RWPE1 (cell line): Measurements from ENCODE around the gene MSRB3.
A peak's percentile ranks its signal among the peaks of the same experiment; 100 is the strongest.

Experiments used
- CTCF ChIA-PET: fragments of 350-600 bp; sonication (Branson Sonifier 250); formaldehyde crosslinking; extraction: SDS; loops from one replicate; lab custom pipeline; 2021; lab: Yijun Ruan, JAX
- POLR2A ChIA-PET: fragments of 400-600 bp; formaldehyde crosslinking; extraction: SDS; loops from one replicate; lab custom pipeline; 2020; ENCODE audit warnings: antibody characterized with exemption; ENCODE audit not compliant: low non-redundant PET; lab: Yijun Ruan, JAX
- DNase-seq: peaks from one replicate; pipeline ENCODE4 v3.0.0; 2012; ENCODE audit warnings: low spot score
- H3K27ac ChIP-seq: fragments of 450-650 bp; 2 replicates; pipeline ENCODE4 v1.5.1; 2017
- TF ChIP-seq, protein P1 (sequence below): fragments of 450-650 bp; conservative IDR thresholded peaks from 2 replicates; pipeline ENCODE4 v1.5.1; 2017; ENCODE audit warnings: low read depth, mild to moderate bottlenecking

MSRB3 gene

DNA sequence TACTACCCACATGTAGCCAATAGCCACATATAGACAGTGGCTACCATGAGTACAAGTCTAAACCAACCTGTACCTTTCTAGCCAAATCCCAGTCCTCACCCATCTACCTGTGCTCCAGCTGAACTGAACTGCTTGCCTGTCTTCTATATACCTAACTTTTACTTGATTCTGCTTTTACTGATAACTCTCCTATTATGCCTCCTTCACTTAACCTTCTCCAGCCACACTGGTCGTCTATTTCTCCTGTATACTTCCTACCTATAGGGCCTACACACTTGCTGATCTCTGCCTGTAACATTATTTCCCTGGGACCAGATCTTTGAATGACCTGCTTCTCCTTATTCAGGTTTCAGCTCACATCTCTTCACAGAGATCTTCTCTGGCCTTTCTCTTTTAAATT is 26.0 kb upstream of the MSRB3 start:
- ChIA-PET POLR2A (no interaction called here), CTCF (no interaction called here)
- DNase-seq: no peak
- TF ChIP-seq, protein P1, sequence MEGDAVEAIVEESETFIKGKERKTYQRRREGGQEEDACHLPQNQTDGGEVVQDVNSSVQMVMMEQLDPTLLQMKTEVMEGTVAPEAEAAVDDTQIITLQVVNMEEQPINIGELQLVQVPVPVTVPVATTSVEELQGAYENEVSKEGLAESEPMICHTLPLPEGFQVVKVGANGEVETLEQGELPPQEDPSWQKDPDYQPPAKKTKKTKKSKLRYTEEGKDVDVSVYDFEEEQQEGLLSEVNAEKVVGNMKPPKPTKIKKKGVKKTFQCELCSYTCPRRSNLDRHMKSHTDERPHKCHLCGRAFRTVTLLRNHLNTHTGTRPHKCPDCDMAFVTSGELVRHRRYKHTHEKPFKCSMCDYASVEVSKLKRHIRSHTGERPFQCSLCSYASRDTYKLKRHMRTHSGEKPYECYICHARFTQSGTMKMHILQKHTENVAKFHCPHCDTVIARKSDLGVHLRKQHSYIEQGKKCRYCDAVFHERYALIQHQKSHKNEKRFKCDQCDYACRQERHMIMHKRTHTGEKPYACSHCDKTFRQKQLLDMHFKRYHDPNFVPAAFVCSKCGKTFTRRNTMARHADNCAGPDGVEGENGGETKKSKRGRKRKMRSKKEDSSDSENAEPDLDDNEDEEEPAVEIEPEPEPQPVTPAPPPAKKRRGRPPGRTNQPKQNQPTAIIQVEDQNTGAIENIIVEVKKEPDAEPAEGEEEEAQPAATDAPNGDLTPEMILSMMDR: no peak
- H3K27ac ChIP-seq: no peak overlapping the region

DNA sequence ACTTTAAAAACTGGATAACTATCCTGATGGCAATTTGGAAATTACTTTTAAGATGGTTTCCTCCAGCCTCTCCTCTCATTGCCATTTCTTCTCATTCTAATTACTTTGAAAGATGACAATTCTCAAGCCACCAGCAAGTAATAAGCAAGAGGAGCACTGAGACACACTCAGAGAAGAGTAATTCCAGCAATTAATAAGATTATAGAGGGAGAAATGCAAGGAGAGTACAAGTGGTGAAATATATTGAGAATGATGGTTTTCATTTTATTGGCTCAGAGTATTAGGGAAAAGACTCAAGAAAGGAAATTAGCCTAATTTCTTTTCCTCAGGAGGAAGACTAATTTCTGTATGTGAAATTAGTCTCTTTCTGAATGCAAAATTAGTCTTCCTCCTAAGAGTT is 20.5 kb upstream of the MSRB3 start:
- ChIA-PET CTCF (no interaction called here), POLR2A (no interaction called here)
- TF ChIP-seq, protein P1: no peak
- DNase-seq: no peak
- H3K27ac ChIP-seq: no peak overlapping the region

DNA sequence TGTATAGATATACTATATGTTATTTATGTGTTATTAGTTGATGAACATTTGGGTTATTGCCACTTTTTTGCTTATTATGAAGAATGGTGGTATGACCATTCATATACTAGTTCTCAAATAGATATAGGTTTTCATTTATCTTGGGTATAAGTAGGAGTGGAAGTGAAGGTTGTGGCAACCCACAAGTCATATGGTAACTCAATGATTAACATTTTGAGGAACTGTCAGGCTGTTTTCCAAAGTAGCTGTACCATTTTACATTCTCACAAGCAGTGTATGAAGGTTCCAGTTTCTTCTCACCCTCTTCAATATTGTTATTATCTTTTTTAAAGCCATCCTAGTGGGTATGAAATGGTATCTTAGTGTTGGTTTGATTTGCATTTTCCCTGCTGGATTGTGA is 19.0 kb upstream of the MSRB3 start:
- TF ChIP-seq, protein P1: no peak
- DNase-seq: no peak
- no peak overlapping the region for H3K27ac ChIP-seq
- POLR2A ChIA-PET: no interaction called here
- CTCF ChIA-PET: no interaction called here

DNA sequence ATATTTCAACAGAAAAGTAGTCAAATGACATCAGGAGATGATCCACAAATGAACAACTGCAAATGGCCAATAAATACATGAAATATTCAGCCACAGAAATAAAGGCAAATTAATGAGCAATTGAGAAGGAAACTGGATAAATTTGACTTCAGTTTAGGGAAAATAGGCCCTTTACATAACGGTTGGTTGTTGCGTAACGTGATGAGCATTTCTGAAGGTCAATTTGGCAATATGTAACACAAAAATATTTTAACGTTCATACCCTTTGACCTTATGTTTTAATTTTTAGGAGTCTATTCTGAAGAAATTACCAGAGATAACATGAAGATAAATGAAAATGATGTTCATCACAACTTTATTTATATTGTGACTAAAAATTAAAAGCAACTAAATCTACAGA is 14.7 kb upstream of the MSRB3 start:
- TF ChIP-seq, protein P1: no peak
- CTCF ChIA-PET: no interaction called here

DNA sequence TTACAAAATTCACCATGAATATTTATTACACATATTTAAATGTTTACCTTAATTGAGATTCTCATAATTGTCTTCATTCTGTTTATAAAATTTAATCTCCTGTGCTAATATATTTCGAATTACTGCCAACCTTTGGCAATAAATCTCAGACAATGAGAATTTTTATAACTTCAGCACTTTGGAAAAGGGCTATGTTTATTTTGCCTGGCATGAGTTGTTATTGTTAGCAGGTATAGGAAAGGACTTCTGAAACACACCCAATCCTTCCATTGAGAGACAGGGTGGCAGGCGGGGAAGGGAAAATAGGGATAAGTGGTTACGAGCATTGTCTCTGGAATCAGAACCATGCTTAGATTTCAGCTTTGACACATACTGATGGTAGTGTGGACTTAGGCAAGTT is 12.1 kb upstream of the MSRB3 start:
- no peak overlapping the region for H3K27ac ChIP-seq
- no peak for DNase-seq
- TF ChIP-seq, protein P1: no peak
- CTCF ChIA-PET: no interaction called here
- POLR2A ChIA-PET: no interaction called here

More for the DNA sequence above, 14.7 kb upstream of the MSRB3 start:
- no peak overlapping the region for H3K27ac ChIP-seq
- POLR2A ChIA-PET: no interaction called here
- DNase-seq: no peak

DNA sequence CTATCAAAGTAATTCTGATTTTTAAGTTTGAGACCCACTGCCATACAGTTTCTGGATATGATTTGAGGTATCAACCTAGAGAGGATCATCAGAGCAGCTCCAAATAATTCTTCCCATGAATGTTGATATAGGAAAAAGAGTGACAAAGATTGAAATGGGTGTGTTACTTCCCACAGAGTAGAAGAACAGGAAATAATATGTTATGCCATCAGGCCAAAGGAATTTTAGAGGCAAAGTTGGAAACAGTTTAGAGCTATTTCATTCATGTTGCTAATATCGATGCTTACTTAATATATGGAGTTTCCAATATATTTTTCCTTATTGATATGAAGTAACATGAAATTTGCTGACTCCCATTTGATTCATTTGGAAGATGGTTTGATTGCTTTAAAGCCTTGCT is 8.9 kb upstream of the MSRB3 start:
- no peak overlapping the region for H3K27ac ChIP-seq
- ChIA-PET POLR2A (interaction anchor here (0.7 kb wide), 1 partner anchor 1393 kb away, joined by 3 read pairs; no protein-coding TSS in a partner anchor), CTCF (interaction anchor here (0.6 kb wide), 1 partner anchor 510 kb away, joined by 3 read pairs; no protein-coding TSS in a partner anchor)
- DNase-seq: peak; percentile 9
- TF ChIP-seq, protein P1: no peak
